Omental fat pad (tissue), 4 donors: ENCODE data around the gene RCSD1. TPM values are rescaled to one million over a fixed set of nuclear protein-coding genes. Genes with fewer than 3 reads are reported as not detected.

Experiments
- ATAC-seq: fragments of 150-250 bp; one replicate; pipeline ENCODE4 v1.9.1; 2016; ENCODE audit warnings: mild to moderate bottlenecking, moderate library complexity; ENCODE audit not compliant: low FRiP score
- DNase-seq: peaks from one replicate; pipeline ENCODE4 v3.0.0-alpha.2; 2019; ENCODE audit warnings: low spot score
- CTCF ChIP-seq, 3 donors: fragments of 450-650 bp; IDR thresholded peaks; one replicate each; pipeline ENCODE4 v1.5.1; 2016 to 2017; ENCODE audit warnings: antibody characterized with exemption in 3 of 3, mild to moderate bottlenecking in 3 of 3, moderate library complexity in 2 of 3
- total RNA-seq, 4 donors: library from RNA; depleted of rRNA; stranded (reverse); fragments of >200 nt; gene quantifications; one replicate each; pipeline ENCODE4 v1.1.0, GENCODE V29; 2016

RCSD1 gene
- total RNA-seq, 4 donors from 2014 or later, result 11.3 to 37.5 (median 16.2) TPM

DNA sequence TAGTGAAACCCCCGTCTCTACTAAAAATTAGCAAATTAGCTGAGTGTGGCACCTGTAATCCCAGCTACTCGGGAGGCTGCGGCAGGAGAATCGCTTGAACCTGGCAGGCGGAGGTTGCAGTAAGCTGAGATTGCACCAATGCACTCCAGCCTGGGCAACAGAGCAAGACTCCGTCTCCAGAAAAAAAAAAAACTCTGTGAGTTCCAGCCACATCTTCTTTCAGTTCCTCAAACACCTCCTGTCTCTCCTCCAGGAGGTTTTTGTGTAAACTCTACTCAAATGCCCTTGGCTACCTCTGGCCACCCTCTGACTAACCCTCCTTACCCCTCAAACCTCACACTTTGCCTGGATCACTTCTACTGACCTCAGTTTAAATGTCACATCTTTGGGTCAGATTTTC is 38.1 kb downstream of the RCSD1 start:
- DNase-seq (no peak), ATAC-seq (no peak)
- TF ChIP-seq CTCF (IDR thresholded peaks at IDR 0.05), result no peak

DNA sequence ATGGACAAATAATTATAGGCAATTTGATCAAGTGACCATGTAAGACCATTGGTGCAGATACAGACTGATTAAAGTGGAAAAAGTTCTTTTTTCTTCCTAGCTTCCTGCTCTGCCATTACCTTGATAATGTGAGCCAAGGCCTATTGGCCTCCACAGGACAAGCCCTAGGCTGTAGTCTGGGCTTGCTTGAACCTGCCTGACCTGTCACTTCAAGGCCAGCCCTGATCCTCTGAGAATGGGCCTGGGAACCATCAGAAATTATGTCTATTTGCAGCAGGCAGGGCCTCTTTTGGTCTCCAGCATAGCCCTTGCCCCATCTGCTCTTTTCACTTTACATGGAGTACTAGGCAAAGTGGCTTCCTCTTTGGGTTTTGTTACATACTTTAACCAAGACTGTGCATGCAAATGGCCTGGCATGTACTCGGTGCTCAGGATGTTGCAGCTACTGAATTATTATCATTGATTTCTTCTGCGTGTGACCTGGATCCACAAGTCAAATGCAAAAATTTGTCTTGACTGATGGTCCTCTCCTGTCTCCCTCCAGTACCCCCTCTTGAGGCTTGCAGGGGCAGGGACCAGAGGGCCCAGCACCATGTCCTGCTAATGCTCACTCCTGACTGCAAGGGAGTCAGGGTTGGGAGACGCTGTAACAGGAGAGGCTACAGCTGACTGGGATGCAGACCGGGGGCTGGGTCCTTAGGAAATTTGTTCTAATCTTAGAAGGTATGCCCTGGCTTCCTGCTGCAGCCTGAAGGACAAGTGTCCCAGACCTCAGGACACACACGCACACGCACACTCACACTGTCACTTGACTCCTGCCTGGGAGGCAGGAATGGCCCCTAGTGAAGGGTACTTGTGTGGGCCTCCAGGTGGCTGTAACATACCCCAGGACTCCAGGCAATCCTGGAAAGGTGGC is 39.4 kb downstream of the RCSD1 start:
- ATAC-seq (no peak), DNase-seq (no peak)
- TF ChIP-seq CTCF (IDR thresholded peaks at IDR 0.05), result no peak

DNA sequence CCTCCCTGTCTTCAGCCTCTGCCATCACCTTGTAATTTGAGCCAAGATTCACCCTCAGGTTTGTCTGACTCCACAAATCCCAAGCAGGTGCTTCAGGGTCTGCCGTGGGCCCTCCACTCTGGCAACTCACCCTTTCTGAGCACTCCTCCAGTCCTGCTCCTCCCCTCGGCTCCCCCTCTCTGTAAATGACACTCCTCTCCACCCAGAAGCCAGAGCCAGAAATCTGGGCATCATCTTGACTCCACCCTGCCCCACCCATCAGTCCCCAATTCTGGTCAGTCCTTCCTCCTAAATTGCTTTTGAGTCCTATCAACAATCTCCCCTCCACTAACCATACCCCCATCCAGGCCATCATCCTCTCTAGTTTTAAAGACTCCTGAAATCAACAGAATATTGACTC is 40.5 kb downstream of the RCSD1 start:
- no peak for TF ChIP-seq CTCF (IDR thresholded peaks at IDR 0.05)
- ATAC-seq (no peak), DNase-seq (no peak)

DNA sequence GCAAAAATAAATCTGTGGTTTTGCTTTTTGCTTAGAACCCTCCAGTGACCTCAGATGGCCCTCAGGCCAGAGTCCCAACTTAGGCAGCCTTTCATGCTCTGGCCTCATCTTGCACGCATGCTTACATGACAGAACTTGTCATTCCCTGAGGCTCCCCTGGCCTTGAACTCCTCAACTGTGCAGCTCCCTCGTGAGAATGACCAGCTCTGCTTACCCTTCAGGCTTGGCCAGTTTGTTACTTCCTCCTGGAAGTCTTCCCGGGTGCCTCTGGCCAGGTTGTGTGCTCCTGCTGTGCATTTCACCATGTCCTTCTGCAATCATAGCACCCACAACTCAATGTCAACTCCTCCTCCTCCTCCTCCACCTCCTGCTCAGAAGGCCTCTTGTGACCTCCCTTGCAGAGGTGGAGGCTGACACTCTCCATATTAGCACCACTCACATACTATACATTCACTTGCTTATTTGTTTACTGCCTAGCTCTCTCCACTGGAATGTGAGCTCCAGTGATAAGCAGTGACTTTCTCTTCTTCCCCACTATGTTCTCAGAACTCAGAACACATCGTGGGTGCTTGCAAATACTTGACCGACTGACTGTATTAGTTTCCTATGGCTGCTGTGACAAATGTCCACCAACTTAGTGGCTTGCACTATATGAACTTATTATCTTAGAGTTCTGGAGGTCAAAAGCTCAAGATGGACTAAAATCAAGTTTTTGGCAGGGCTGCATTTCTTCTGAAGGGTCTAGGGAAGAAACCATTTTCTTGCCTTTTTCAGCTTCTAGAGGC is 41.9 kb downstream of the RCSD1 start:
- no peak for ATAC-seq
- DNase-seq, result no peak
- TF ChIP-seq CTCF (IDR thresholded peaks at IDR 0.05), result no peak

GRCh38 chr1:167672831-167673230 is 42.8 kb downstream of the RCSD1 start:
- ATAC-seq, result no peak

GRCh38 chr1:167673265-167673664 is 43.2 kb downstream of the RCSD1 start:
- TF ChIP-seq CTCF (IDR thresholded peaks at IDR 0.05), result no peak
- no peak for DNase-seq
- no peak for ATAC-seq

More at GRCh38 chr1:167672831-167673230, 42.8 kb downstream of the RCSD1 start:
- no peak for TF ChIP-seq CTCF (IDR thresholded peaks at IDR 0.05)
- no peak for DNase-seq
